GM13976 (cell line): ENCODE measurements around the gene HSF2BP.

Experiments used
- DNase-seq: peaks from one replicate; pipeline ENCODE4 v3.0.0; 2012; ENCODE audit warnings: low spot score
- CTCF ChIP-seq: IDR thresholded peaks from 2 replicates; pipeline ENCODE4 v1.5.1; 2012; ENCODE audit warnings: borderline replicate concordance, mild to moderate bottlenecking; ENCODE audit not compliant: insufficient read depth; ENCODE audit errors: extremely low read depth, missing control alignments, control extremely low read depth
- in situ Hi-C: fragments of 300-500 bp; cut with MboI; formaldehyde crosslinking; loops from one replicate; pipeline ENCODE4 v1.12.0; 2022; ENCODE audit warnings: low sequenced_read_pairs, mixed read lengths, inconsistent platforms; ENCODE audit not compliant: unreplicated experiment

The HSF2BP gene

DNA sequence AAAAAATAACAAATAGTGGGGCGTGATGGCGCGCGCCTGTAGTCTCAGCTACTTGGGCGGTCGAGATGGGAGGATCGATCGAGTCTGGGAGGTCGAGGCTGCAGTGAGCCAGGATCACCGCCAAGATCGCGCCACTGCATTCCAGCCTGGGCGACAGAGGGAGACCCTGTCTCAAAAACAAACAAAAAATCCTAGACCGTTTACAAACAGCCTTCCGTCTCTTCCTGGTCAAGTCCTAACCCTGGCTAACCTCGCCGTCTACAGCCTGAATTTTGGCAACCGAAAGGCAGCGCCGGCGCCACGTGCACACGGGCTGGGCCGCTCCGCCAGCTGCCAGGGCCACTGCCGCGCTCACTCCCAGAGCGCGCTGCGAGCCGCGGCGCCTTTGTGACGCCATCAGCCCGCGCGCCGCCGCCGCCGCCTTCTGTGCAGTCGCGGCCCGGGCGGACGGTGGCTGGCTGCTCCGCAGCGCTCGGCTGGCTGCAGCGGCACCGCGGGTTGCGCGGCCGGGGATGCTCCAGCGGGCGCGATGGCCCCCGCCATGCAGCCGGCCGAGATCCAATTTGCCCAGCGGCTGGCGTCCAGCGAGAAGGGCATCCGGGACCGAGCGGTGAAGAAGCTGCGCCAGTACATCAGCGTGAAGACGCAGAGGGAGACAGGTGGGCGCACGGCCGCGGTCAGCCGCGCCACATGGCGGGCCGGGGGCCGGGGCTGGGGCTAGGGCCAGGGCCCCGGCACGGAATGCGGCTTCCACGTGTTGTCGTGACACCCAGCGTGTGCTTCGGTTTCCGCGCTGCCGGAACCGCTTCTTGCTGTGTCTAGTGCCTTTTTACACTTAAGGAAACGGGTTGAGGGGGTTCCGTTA lies at the start of gene HSF2BP, which contains the start of gene RRP1B:
Gene HSF2BP (minus strand): TSS at position 353 of the 865 bp plus-strand sequence. CDS start 1,392 bp downstream, outside the sequence.
Gene RRP1B (plus strand): TSS at position 425 of the 865 bp plus-strand sequence. CDS start 105 bp downstream, at position 530.
- in situ Hi-C loops: no loop called here
- peak; percentile 96 for DNase-seq
- no peak for TF ChIP-seq CTCF

DNA sequence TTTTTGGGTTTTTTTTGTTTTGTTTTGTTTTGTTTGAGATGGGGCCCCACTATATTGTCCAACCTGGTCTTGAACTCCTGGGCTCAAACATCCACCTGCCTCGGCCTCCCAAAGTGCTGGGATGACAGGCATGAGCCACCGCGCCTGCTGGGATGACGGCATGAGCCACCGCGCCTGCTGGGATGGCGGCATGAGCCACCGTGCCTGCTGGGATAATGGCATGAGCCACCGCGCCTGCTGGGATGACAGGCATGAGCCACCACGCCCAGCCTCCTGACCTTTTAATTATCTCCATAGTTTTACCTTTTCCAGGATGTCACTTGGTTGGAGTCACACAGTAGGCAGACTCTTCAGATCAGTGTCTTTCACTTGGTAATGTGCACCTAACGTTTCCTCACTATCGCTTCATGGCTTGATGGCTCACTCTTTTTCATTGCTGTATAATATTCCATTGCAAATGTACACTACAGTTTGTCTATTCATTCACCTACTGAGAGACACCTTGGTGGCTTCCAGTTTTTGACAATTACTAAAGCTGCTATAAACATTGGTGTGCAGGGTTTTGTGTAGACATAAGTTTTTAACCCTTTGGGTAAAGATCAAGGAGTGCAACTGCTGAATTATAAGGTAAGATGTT lies 49.6 kb upstream of the HSF2BP start:
- DNase-seq: no peak
- no peak for TF ChIP-seq CTCF
- in situ Hi-C loops: no loop called here

GRCh38 chr21:43707462-43707861 lies 48.2 kb upstream of the HSF2BP start:
- TF ChIP-seq CTCF: no peak
- no peak for DNase-seq
- in situ Hi-C loops: no loop called here

GRCh38 chr21:43703035-43703880 lies 44.0 kb upstream of the HSF2BP start:
- DNase-seq: no peak
- no peak for TF ChIP-seq CTCF
- in situ Hi-C loops: no loop called here

DNA sequence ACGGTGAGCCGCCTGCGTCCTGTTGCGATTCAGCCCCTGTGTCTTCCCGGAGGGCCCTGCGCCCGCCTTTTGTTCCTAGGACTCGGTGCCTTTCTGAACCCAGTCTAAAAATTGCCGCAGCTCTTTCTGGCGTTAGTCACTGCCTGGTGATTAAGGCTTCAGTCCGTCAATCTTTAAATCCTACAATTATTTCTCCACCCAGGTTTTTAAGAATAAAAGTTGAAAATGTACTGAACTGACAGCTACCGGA lies 43.4 kb upstream of the HSF2BP start:
- no peak for DNase-seq
- in situ Hi-C loops: no loop called here
- TF ChIP-seq CTCF: no peak
